PC-3 (cell line): ENCODE data around the gene WNK1.

Experiments
- EZH2 ChIP-seq: fragments of 300-600 bp; sonication (generic); IDR thresholded peaks from one replicate; pipeline ENCODE4 v1.6.1; 2017; ENCODE audit warnings: antibody characterized with exemption, mild to moderate bottlenecking, low read length; ENCODE audit not compliant: unreplicated experiment
- EZH2phosphoT487 ChIP-seq: fragments of 300-600 bp; sonication (generic); IDR thresholded peaks from 2 replicates; pipeline ENCODE4 v1.6.1; 2018; ENCODE audit warnings: mild to moderate bottlenecking, antibody characterized with exemption, low read length, borderline replicate concordance
- TF ChIP-seq, protein P1 (sequence below): fragments of 300-600 bp; sonication (generic); conservative IDR thresholded peaks from 2 replicates; pipeline ENCODE4 v1.5.1; 2017; ENCODE audit warnings: antibody characterized with exemption, low read depth, mild to moderate bottlenecking, low read length

DNA sequence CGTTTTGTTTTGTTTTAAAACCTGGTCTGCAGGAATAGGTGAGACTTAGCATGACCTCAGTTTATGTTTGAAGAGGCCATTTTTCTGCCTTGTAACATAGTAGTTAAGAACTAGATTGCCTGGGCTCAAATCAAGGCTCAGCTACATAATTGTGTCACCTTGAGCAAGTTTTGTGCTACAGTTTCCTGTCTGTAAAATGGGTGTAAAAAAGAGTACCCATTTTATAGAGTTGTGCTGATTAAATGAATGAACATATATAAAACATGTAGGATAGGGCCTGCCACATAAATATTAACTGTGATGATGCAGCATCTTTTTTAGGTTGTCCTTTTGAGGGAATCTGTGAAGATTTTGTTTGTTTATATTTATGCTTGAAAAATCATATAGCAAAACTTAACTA is 7.2 kb downstream of the WNK1 start:
- no peak for TF ChIP-seq EZH2
- TF ChIP-seq, protein P1, sequence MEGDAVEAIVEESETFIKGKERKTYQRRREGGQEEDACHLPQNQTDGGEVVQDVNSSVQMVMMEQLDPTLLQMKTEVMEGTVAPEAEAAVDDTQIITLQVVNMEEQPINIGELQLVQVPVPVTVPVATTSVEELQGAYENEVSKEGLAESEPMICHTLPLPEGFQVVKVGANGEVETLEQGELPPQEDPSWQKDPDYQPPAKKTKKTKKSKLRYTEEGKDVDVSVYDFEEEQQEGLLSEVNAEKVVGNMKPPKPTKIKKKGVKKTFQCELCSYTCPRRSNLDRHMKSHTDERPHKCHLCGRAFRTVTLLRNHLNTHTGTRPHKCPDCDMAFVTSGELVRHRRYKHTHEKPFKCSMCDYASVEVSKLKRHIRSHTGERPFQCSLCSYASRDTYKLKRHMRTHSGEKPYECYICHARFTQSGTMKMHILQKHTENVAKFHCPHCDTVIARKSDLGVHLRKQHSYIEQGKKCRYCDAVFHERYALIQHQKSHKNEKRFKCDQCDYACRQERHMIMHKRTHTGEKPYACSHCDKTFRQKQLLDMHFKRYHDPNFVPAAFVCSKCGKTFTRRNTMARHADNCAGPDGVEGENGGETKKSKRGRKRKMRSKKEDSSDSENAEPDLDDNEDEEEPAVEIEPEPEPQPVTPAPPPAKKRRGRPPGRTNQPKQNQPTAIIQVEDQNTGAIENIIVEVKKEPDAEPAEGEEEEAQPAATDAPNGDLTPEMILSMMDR = no peak
- no peak for TF ChIP-seq EZH2phosphoT487
